ENCODE data around the gene AOC1.

The AOC1 gene

DNA sequence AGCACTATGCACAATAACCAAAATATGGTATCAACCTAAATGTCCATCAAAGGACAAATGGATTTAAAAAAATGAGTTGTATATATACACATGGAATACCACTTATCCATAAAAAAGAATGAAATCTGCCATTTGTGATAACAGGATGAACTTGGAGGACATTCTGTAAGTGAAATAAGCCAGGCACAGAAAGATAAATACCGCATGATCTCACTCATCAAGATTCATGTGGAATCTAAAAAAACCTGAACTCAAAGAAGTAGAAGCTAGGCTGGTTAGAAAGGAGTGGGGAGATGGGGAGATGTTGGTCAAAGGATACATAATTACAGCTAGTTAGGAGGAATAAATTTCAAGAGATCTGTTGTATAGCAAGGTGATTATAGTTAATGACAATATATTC, 17.3 kb upstream of the AOC1 start:
- no peak for DNase-seq (ENCODE audit: insufficient read length, low spot score)
- FAIRE-seq: no peak

DNA sequence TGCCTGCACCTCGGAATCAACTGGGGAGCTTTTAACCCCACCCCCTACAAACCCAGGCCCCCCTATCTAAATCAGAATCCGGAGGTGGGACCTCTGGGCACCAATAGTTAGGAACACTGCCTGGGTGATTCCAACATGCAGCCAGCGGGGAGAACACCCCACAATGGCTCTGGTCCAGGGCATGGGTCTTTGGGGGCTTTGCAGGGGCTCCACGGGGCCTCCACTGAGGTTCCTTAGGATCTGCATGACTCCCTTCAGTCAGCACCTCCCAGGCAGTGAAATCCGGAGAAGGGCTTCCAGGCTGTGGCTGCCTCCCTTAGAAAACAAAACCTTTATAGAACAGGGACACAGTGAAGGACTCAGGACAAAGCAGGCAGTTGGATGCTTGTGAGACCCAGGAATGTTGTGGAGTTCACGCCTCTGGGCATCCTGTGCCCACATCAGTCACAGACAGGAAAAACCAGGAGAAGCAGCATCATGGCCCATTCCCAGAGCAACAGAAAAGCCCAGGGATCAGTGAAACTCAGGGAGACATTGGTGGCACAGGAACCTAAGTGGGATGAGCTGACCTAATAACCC, 16.5 kb upstream of the AOC1 start:
- no peak for DNase-seq (ENCODE audit: insufficient read length, low spot score)
- no peak for FAIRE-seq

DNA sequence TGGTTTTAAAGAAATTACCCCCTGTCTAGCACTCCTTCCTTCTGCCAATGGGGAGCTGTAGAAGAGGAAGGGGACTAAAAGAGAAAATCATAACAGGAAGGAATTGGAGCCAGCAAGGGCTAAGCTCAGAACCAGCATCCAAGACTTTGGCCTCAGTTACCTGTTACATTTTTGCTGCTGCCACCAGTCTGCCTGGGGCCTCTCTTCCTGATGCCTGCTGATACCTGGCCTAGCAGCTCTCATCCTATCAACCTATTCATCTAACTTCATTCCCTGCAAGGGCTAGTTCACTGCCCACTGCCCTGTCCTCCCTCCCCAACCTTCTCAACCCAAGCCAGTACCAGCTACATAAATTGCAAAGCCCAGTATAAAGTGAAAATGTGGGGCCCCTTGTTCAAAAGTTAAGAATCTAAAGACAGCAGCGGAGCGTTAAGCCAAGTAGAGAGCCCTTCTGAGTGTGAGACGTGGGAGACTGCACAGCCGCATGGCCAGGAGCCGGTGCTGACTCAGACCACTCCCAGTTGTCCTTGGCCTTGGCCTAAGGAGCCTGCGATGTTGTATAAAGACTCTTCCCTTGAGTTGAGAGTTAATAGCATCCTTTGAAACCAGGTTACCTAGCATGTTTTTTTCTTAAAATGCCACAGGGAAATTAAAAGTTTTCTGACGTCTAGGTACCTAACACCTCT, 13.2 kb upstream of the AOC1 start:
- DNase-seq (ENCODE audit: insufficient read length, low spot score) (no peak), FAIRE-seq (no peak)

- FAIRE-seq: no peak
- DNase-seq (ENCODE audit: insufficient read length, low spot score): no peak
Observed at GRCh38 chr7:150842018-150842417, 10.3 kb upstream of the AOC1 start.

GRCh38 chr7:150842716-150843115, 9.6 kb upstream of the AOC1 start:
- FAIRE-seq (no peak), DNase-seq (ENCODE audit: insufficient read length, low spot score) (no peak)

- DNase-seq (ENCODE audit: insufficient read length, low spot score) (no peak), FAIRE-seq (no peak)
Observed at GRCh38 chr7:150845421-150845861, 6.9 kb upstream of the AOC1 start.

DNA sequence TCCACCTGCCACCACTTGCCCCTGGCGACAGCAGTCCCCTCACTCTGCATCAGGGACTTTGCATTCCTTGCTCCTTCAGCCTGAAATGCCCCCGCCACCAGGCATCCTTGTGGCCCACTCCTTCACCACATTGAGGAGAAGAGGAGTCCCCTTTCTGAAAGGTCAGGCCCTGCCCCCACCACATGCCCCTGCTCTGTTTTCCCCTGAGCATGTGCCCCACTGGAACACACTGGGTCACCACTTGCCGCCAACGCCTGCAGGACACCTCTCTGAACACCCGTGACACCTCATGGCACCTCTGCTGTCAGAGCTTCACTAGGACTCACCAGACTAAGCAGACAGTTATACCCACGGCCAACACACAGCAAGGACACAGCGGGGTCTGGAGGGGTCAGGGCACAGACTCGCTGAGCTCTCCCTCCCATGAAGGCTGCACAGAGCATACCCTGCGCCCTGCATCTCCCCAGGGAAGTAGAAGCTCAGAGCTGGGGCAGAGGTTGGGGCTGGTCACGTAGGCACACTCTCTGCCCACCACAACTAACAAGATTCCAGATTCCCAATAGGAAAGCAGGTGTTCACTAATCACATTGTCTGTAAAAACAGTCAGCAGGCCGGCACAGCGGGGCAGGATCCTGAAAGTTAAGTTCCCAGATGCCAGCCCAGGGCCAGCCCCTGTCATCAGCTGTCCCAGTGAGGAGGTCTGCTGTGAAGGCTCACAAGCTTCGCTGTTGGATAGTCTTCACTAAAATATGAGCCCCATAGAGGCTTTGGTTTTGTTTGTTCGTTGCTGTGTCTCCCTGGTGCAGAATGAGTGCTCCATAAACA, 5.8 kb upstream of the AOC1 start:
- no peak for FAIRE-seq
- no peak for DNase-seq (ENCODE audit: insufficient read length, low spot score)

GRCh38 chr7:150847536-150847935, 4.8 kb upstream of the AOC1 start:
- DNase-seq (ENCODE audit: insufficient read length, low spot score): no peak
- FAIRE-seq: no peak

- FAIRE-seq (no peak), DNase-seq (ENCODE audit: insufficient read length, low spot score) (no peak)
Observed at GRCh38 chr7:150848111-150848510, 4.2 kb upstream of the AOC1 start.

DNA sequence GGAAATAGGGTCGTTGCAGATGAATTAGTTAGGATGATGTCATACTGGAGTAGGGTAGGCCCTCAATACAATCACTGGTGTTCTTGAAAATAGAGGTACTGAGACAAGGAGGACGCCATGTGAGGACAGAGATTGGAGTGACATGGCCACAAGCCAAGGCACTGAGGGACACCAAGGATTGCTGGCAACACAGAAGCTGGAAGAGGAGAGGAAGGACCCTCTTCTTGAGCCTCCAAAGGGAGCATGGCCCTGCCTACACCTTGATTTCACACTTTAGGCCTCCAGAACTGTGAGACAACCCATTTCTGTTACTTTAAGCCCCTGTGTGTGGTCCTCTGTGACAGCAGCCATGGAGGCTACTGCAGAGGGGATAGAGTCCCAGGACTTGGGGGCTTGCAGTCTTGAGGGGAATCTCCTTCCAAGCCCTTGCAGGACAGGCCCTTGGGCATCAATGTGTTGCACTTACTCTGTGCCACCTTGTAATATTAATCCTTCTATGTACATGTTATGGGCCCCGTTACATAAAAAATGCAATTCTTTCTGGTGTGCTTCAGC, 3.7 kb upstream of the AOC1 start:
- DNase-seq (ENCODE audit: insufficient read length, low spot score) (no peak), FAIRE-seq (no peak)

- FAIRE-seq (no peak), DNase-seq (ENCODE audit: insufficient read length, low spot score) (no peak)
Observed at GRCh38 chr7:150849204-150849775, 3.0 kb upstream of the AOC1 start.

DNA sequence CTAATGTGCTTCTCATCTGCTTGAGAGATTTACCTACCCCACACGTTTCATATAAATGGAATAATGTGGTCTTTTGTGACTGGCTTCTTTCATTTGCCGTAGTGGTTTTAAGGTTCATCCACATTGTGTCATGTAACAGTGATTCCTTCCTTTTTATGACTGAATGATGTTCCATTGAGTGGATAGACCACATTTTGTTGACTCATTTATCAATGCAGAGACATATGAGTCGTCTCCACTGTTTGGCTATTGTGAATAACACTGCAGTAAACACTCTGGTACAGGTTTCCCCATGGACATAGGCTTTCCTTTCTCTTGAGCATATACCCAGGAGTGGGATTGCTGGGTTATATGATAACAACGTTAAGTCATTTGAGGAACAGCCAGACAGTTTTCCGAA, 2.0 kb upstream of the AOC1 start:
- no peak for FAIRE-seq
- no peak for DNase-seq (ENCODE audit: insufficient read length, low spot score)

DNA sequence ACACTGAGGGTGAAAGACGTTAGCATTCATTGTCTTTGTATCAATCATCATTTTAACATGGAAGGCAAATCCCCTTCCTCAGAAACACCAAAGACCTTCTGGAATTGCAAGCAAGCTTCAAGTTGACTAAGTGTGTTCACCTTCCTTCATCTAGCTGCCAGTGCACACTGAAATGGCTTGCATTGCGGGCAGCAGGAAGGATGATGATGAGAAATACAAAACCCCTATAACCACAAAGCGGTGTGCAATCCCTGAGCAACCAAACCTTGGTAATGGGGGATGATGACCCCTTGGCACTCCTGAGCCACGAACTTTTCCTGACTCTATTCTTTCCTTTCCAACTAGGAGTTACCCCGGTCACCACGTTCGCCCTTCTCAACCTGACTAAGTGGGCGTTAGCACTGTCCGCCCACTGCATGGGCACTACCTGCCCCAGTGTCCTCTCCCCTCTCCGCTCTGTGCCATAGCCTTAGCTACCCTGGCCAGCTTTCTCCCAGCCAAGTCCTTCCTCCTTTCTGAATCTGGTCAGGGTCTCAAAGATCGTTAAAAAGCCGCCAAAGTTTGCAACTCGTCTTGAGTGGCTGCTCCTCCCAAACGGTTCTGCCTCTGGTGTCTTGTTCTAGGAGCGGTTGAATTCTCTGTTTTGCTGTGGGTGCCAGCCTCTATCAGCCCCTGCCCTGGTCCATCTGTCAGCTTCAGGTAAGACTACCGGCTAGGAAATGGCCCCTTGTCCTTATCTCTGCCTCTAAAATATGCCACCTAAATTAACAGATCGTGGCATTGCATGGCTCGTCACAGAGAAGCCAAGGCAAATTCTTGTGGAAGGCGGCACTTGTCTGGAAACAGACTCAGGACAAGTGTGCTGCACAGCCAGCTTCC, 586 bp upstream of the AOC1 start:
- DNase-seq (ENCODE audit: insufficient read length, low spot score) (no peak), FAIRE-seq (no peak)

DNA sequence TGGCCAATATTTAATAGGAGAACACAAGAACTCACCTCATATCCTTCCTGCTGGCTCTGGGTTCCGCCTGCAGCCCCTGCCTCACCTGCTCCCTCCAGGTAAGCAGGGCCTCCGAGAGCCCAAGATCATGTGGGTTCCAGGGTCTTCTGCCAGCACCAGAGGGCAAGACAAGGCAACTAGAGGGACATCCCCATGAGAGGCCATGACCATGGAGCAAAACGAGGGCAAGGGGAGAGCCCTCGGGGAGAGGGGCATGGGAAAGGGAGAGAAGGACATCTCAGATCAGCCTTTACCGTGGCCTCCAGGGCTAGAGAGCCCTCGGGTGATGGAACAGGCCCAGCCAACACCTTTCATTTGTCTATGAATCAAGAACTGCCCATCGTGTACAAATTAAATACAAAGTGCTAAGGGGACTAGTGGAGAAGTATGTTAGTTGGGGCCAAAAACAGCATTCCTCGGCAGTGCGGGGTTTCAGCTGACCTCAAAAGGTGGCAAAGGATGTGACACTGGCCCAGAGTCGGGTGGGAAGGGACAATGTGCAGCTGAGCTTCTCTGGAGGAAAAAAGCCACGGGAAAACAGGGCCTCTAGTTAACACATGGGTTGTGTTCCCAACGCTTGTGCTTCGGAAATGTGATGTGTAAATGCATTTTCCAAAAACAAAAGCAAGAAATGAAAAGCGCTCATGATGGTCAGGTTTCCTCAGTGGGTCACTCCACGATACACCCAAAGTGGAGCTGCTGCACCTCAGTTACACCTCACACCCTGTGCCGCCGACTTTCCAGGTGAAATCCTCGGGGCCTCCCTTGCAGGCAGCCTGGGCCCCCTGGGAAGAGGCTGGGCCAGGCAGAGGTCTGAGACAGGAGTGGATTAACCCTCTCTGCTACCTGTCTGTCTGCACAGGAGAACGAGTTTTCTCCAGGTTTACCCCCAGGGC, 2.0 kb downstream of the AOC1 start:
- DNase-seq (ENCODE audit: insufficient read length, low spot score) (no peak), FAIRE-seq (no peak)

GRCh38 chr7:150855046-150855445, 2.7 kb downstream of the AOC1 start:
- FAIRE-seq (no peak), DNase-seq (ENCODE audit: insufficient read length, low spot score) (no peak)

DNA sequence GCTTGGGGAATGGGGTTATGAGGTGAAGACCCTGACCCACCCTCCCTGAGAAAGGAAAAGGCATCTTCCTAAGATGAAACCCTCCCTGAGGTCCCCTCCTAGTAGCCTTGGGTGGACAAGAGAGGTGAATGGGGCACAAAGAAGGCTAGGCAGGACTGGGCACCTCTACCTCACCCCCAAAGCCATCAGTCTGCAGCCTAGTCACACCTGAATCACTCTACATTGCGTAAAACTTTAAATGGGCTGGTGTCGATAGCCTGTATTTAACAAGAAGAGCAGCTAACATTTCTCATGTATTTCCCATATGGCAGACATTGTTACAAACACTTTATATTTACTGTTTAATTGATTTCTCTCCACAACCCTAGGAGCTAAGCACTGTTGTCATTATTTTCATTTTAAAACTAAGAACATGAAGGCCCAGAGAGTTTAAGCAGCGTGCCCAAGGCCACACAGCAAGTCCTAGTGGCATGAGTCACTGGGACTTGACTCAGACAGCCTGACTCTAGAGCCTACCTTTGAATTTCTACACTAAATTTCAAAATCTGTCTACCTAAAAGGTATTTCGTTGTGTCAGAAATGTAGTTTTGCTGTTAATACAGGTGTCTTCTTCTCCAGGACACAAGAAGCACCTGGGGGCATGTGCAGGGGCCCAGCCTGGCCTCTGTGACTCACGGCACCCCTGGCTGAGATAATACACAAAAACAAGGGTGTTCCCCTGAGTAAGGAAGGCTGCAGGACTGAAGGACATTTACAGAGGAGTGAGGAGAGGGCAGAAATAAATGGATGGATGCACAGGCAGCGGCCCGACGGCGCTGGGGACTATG, 3.4 kb downstream of the AOC1 start:
- no peak for DNase-seq (ENCODE audit: insufficient read length, low spot score)
- no peak for FAIRE-seq

DNA sequence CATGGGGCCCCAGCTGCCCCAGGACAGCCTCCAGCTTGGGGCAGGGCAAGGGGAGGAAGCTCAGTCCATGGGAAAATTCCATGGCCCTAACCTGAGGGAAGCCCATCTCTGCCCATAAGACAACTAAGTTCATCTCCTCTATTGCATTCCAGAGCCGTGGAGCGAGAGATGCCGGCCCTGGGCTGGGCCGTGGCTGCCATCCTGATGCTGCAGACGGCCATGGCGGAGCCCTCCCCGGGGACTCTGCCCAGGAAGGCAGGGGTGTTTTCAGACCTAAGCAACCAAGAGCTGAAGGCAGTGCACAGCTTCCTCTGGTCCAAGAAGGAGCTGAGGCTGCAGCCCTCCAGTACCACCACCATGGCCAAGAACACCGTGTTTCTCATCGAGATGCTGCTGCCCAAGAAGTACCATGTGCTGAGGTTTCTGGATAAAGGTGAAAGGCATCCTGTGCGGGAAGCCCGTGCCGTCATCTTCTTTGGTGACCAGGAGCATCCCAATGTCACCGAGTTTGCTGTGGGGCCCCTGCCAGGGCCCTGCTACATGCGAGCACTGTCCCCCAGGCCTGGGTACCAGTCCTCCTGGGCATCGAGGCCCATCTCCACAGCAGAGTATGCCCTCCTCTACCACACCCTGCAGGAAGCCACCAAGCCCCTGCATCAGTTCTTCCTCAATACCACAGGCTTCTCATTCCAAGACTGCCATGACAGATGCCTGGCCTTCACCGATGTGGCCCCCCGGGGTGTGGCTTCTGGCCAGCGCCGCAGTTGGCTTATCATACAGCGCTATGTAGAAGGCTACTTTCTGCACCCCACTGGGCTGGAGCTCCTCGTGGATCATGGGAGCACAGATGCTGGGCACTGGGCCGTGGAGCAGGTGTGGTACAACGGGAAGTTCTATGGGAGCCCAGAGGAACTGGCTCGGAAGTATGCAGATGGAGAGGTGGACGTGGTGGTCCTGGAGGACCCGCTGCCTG, 4.3 kb downstream of the AOC1 start:
- no peak for FAIRE-seq

More for the DNA sequence above, 4.3 kb downstream of the AOC1 start:
- no peak for DNase-seq (ENCODE audit: insufficient read length, low spot score)

All from HTR-8/SVneo (cell line).